Stimulated activated CD8-positive, alpha-beta memory T cell treated with anti-CD3 and anti-CD28 coated beads, Interleukin-7, amount 100 ng/mL, for 1 hour (primary cell): ENCODE measurements around the gene PHIP.

ENCODE experiments used
- DNase-seq, 2 donors: peaks; one replicate each; pipeline ENCODE4 v3.0.0-alpha.2; 2020; ENCODE audit warnings: low read depth in 2 of 2

PHIP gene

DNA sequence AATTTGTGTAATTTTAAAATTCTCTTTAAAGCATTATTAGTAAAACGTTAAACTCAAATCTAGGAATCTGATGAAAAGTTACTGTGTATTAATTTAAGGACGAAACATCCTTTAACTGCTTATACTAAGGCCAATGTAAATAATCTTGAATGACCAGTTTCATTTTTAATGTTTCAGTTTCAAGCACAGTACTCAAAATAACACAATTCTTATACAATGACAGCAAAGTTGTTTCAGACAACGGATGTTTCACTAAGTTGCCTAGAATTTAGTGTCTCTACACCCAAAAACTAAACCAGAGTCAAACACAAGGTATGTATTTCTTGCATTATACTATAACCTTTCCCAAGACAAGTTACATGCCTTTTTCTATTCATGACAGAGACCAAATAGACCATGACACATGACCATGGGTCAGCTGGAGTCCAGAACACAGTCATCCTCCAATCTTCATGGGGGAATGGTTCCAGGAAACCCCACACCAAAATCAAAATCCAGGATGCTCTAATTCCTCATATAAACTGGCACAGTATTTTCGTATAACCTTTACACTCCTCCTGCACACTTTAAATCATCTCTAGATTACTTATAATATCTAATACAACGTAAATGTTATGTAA is 7.7 kb downstream of the PHIP start:
- DNase-seq = no peak

DNA sequence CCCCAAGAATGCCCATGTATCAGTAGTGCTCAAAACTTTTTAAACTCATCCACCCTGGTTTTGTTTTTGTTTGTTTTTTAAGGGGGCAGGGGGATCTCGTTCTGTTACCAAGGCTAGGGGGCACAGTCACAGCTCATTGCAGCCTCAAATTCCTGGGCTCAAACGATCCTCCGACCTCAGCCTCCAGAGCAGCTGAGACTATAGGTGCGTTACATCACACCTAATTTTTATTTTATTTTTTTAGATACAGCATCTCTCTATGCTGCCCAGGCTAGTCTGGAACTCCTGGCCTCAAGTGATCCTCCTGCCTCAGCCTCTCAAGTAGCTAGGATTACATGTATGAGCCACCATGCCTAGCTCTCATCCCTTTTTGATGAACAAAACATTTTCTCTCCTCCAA is 11.2 kb downstream of the PHIP start:
- no peak for DNase-seq

DNA sequence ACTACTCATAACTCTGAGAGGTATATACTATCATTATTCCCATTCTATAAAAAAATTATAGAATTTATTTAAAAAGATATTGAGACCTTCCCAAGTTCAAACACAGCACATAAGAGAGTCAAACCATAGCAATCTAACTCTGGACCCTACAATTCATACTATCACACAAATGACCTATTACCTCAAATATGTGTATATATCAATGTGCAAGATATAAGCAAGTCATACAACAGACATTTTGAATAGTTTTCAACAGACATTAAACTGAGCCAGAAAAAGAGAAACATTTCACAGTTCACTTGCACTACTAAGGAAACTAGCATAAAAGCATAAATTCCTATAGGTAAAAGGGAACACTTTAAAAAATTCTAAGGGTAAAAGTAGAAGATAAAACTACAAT is 11.7 kb downstream of the PHIP start:
- no peak for DNase-seq

DNA sequence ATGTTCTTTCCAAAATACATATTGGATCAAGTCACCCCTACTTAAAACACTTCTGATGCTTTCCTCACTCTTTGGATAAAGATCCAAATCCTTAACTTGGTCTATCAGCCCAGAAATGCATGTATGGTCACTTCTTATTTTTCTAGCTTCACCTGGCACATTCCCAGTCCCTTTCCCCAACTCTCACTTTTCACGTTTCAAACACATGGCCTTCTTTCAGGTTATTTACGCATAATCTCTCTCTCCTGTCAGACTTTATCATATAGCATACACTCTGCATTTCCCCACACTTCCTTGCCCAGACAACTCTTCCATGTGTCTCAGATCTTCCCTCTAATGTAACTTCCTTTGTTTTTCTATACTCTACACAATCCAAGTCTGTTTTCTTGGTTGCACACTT is 12.8 kb downstream of the PHIP start:
- DNase-seq = no peak

- no peak for DNase-seq
These were observed 13.4 kb downstream of the PHIP start for GRCh38 chr6:79064635-79065034.

DNA sequence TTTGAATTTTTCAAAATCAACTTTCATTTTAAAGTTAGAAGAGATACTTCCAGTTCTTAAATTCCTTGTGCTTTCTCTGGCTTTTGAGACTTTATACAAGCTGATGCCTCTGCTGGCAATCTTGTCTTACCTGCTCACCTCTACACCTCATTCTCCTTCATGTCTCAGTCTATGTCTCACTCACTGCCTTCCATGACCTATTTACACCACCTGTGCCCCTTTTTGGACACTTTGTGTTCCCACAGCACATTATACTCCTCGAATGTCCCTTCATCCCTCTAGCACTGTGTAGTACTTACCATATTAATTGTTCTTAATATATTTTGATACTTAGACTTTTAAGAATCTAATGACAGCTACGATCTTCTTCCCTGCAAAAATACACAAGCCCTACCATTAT is 15.3 kb downstream of the PHIP start:
- DNase-seq = no peak

DNA sequence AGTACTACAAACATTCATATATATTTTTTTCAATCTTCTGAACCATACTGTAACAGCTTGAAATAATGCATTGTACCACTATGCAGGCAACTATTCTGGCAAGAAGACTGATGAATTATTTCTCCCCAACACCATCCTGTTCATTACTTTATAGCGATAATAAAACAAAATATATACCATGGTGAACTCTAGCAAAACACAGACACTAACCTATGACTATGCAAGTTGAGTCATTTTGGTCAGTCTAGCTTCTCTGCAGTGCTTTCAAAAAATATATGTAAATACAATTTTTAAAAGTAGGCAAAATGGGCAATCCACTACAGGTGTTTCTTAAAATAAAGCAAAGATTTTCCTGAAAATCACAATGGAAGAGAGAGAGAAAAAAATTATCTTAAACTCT is 20.3 kb downstream of the PHIP start:
- no peak for DNase-seq

DNA sequence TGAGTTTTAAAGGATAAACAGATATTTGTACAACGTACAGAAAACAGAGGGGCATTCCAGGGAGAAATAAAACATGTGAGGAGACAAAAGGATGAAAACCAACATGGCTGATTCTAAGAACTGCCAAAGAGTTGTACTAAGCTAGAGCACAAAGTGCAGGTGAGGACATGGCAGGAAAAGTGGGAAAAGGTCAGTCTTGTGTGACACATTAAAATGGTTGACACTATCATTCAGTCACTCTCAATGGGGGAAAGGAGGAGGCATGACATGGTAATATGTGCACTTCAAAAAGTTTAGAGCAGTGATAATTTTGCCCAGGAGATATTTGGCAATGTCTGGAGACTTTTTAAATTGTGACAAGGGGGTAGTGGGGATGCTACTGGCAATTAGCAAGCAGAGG is 21.8 kb downstream of the PHIP start:
- no peak for DNase-seq

GRCh38 chr6:79048611-79049010 is 29.4 kb downstream of the PHIP start:
- no peak for DNase-seq

DNA sequence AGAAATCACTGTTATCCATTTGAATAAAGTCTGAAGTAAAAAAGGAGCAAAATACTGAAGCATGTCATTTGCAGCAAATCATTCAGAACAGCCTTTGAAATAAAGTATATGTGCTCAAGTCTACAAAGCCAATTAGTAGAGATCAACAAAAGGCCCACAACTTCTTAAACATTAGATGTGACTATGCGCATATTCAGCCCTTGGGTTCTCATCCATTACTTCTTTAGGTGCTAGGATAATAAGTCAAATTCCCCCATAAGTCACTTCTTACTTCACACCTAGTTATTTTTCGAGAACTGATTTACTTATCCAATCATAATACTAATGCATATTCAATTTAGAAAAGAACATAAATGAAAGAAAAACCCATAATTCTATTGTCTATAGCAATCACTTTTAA is 31.0 kb downstream of the PHIP start:
- no peak for DNase-seq

DNA sequence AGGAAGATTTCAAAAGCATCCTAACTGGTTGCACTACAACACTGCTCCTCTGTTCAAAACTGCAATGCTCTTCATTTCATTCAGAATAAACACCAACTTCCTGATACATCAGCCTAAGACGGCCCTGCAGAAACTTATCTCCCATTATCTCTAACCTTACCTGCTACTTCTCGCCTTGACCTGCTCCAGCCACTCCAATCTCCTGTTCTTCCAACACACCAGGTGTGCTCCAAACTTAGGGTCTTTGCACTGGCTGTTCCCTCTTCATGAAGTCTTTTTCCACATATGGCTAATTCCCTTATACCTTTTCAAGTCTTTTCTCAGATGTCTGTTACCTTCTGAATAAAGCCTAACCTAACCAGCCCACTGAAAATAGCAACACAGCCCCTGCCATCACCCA is 32.1 kb downstream of the PHIP start:
- DNase-seq = no peak

GRCh38 chr6:79042799-79043126 is 35.3 kb downstream of the PHIP start:
- DNase-seq = no peak

- no peak for DNase-seq
These were observed 35.8 kb downstream of the PHIP start for GRCh38 chr6:79042088-79042798.

GRCh38 chr6:79040083-79040482 is 38.0 kb downstream of the PHIP start:
- no peak for DNase-seq

- DNase-seq = no peak
These were observed 40.0 kb downstream of the PHIP start for GRCh38 chr6:79038061-79038460.

DNA sequence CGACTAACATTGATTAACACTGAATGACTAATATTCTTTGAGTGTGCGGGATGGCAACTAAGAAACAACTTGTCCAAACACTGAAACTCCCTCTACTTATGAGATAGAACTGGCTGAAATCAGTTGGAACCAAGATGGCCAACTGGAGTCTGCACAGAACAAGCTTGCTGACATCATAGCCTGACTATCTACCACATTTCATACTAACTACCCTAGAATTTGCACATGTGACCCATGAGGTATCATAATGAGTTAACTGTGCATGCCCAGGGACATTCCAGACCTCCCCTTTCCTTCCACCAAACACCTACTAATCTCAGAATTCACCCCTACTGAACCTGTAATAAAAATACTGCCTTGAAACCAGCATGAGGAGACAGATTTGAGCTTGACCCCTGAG is 43.2 kb downstream of the PHIP start:
- DNase-seq = no peak

DNA sequence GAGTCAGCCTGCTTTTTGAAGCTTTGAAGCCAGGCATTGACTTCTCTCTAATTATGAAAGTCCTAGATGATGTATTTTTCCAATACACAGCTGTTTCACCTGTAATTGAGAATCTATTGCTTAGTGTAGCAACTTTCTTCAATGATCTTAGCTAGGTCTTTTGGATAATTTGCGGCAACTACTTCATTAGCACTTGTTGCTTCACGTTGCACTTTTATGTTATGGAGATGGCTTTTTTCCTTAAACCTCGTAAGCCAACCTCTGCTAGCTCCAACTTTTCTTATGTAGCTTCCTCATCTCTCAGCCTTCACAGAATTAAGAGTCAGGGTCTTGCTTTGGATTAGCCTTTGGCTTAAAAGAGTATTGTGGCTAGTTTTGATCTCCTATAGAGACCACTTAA is 44.8 kb downstream of the PHIP start:
- no peak for DNase-seq

DNA sequence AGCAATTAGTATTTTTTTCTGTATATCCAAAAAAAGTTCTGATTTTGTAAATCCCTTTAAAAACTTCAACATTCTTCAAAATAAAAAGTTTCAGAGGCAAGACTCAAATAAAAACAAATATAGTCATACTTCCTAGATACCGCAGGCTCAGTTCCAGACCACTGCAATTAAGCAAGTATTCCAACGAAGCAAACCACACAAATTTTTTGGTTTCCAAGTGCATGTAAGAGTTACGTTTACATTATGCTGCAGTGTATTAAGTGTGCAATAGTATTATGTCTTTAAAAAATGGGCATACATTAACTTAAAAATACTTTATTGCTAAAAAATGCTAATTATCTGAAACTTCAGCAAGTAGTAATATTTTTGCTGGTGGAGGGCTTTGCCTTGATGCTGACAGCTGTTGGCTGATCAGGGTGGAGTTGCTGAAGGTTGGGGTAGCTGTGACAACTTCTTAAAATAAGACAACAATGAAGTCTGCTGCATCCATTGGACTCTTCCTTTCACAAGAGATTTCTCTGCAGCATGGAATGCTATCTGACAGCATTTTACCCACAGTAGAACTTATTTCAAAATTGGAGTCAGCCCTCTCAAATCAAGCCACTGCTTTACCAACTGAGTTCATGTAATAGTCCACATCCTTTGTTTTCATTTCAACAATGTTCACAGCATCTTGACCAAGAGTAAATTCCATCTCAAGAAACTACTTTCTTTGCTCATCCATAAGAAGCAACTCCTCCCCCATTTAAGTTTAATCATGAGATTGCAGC is 46.0 kb downstream of the PHIP start:
- DNase-seq = no peak

DNA sequence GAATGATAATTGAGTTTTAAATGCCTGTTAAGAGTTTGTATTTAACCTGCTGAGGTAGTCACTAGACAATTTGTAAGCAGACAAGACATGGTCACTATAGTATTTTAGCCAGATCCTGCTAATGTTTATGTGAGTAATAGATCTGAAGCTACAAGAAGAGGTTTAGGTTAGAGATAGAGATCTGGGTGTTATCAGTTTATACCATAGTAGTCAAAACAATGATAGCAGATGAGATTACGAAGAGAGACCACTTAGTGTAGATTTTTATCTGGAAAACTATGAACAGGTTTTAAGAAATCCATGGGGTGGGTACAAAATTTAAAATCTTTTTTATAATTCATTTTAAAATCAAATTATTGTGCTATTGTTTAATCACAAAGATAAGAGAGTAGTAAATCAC is 47.5 kb downstream of the PHIP start:
- no peak for DNase-seq

DNA sequence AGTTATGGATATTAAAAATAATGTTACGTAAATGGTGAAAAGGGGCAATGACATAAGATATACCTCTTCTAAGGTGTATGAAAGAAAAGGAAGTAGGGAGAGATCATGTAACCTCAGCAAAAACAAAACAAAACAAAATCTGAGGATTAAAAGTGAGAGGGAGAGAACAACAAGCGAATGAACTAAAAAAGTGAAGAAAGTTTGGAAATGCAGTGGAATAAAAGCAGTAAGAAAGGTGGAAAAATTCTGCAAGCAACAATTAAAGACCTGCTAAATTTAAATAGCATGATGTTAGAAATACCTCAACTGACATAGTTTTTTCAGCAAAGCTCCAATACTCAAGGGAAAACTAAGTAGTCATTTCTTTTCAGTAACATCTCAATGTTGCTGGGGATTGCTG is 48.0 kb downstream of the PHIP start:
- no peak for DNase-seq

DNA sequence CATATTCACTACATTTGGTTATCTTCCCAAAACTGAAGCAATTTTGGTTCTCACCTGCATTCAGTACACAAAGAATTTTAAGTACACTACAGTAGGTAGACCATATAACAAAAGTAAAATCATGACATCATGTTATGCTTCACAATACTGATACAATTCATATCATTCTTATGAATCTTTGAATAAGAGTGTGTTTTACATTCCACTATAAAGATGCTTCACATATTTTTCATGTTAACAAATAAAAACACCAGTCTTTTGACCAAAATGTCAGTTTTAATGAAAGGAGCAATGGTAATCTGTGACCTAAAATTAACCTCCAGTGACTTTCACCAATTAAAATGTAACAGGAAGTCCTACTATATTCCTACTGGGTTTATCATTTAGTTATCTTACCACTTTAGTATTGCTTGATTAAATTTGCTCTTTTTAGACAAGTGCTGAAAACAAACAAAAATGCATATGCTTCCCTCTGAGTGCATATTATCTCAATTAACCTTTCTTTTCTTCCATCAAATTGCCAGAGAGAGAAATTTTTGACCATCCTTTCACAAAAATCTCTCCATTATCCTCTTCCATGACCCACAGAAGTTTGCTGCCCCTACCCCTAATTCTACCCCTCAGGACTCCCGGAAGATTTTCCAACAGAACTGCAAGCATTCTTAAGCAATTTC is 49.3 kb downstream of the PHIP start:
- no peak for DNase-seq

- no peak for DNase-seq
These were observed 66.1 kb downstream of the PHIP start for GRCh38 chr6:79011940-79012339.

- DNase-seq = no peak
These were observed 67.6 kb downstream of the PHIP start for GRCh38 chr6:79010422-79010821.
